ENCODE measurements around the gene TTF2. TPM values are rescaled to one million over a fixed set of nuclear protein-coding genes. Genes with fewer than 3 reads are reported as not detected.

Gene TTF2
- total and polyA plus RNA-seq, 9 of the 15 experiments (the other 6 are each of a cell fraction or from before 2014, with no cell fraction given) = 9.4 to 71.1 (median 42.1) TPM

- TF ChIP-seq, protein P1, sequence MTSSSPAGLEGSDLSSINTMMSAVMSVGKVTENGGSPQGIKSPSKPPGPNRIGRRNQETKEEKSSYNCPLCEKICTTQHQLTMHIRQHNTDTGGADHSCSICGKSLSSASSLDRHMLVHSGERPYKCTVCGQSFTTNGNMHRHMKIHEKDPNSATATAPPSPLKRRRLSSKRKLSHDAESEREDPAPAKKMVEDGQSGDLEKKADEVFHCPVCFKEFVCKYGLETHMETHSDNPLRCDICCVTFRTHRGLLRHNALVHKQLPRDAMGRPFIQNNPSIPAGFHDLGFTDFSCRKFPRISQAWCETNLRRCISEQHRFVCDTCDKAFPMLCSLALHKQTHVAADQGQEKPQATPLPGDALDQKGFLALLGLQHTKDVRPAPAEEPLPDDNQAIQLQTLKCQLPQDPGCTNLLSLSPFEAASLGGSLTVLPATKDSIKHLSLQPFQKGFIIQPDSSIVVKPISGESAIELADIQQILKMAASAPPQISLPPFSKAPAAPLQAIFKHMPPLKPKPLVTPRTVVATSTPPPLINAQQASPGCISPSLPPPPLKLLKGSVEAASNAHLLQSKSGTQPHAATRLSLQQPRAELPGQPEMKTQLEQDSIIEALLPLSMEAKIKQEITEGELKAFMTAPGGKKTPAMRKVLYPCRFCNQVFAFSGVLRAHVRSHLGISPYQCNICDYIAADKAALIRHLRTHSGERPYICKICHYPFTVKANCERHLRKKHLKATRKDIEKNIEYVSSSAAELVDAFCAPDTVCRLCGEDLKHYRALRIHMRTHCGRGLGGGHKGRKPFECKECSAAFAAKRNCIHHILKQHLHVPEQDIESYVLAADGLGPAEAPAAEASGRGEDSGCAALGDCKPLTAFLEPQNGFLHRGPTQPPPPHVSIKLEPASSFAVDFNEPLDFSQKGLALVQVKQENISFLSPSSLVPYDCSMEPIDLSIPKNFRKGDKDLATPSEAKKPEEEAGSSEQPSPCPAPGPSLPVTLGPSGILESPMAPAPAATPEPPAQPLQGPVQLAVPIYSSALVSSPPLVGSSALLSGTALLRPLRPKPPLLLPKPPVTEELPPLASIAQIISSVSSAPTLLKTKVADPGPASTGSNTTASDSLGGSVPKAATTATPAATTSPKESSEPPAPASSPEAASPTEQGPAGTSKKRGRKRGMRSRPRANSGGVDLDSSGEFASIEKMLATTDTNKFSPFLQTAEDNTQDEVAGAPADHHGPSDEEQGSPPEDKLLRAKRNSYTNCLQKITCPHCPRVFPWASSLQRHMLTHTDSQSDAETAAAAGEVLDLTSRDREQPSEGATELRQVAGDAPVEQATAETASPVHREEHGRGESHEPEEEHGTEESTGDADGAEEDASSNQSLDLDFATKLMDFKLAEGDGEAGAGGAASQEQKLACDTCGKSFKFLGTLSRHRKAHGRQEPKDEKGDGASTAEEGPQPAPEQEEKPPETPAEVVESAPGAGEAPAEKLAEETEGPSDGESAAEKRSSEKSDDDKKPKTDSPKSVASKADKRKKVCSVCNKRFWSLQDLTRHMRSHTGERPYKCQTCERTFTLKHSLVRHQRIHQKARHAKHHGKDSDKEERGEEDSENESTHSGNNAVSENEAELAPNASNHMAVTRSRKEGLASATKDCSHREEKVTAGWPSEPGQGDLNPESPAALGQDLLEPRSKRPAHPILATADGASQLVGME (CRISPR knock-in tag; IDR thresholded peaks at IDR 0.05) = no peak
- TF ChIP-seq ZNF668 (CRISPR knock-in tag; IDR thresholded peaks at IDR 0.05) = no peak
- no peak for TF ChIP-seq ETS2 (tag; IDR thresholded peaks at IDR 0.05; ENCODE audit: borderline replicate concordance, poor library complexity, severe bottlenecking)
- TF ChIP-seq NFE2L1 (tag; IDR thresholded peaks at IDR 0.05; ENCODE audit: borderline replicate concordance, low read depth) = no peak
- TF ChIP-seq, protein P2, sequence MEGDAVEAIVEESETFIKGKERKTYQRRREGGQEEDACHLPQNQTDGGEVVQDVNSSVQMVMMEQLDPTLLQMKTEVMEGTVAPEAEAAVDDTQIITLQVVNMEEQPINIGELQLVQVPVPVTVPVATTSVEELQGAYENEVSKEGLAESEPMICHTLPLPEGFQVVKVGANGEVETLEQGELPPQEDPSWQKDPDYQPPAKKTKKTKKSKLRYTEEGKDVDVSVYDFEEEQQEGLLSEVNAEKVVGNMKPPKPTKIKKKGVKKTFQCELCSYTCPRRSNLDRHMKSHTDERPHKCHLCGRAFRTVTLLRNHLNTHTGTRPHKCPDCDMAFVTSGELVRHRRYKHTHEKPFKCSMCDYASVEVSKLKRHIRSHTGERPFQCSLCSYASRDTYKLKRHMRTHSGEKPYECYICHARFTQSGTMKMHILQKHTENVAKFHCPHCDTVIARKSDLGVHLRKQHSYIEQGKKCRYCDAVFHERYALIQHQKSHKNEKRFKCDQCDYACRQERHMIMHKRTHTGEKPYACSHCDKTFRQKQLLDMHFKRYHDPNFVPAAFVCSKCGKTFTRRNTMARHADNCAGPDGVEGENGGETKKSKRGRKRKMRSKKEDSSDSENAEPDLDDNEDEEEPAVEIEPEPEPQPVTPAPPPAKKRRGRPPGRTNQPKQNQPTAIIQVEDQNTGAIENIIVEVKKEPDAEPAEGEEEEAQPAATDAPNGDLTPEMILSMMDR (IDR thresholded peaks at IDR 0.05 in 2 of 3, conservative IDR thresholded peaks at IDR 0.05 in 1 of 3; ENCODE audit: insufficient read depth in 2 of 3, low read depth in 1 of 3, low read length in 3 of 3) = no peak
- TF ChIP-seq GATAD2A (IDR thresholded peaks at IDR 0.05) = 0 out of 2 replicates have a peak, but pooled peaks have one; percentile 62
- TF ChIP-seq ZNF507 (tag; conservative IDR thresholded peaks at IDR 0.05) = no peak
- peak; percentile 22 for TF ChIP-seq HNRNPLL (IDR thresholded peaks at IDR 0.05; ENCODE audit: low read depth, low read length, poor library complexity, severe bottlenecking)
- 0 out of 2 replicates have a peak, but pooled peaks have one; percentile 2 for TF ChIP-seq ZBTB7A (IDR thresholded peaks at IDR 0.05; ENCODE audit: borderline replicate concordance, control insufficient read depth, low read depth, low read length)
- TF ChIP-seq, protein P3, sequence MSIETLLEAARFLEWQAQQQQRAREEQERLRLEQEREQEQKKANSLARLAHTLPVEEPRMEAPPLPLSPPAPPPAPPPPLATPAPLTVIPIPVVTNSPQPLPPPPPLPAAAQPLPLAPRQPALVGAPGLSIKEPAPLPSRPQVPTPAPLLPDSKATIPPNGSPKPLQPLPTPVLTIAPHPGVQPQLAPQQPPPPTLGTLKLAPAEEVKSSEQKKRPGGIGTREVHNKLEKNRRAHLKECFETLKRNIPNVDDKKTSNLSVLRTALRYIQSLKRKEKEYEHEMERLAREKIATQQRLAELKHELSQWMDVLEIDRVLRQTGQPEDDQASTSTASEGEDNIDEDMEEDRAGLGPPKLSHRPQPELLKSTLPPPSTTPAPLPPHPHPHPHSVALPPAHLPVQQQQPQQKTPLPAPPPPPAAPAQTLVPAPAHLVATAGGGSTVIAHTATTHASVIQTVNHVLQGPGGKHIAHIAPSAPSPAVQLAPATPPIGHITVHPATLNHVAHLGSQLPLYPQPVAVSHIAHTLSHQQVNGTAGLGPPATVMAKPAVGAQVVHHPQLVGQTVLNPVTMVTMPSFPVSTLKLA (conservative IDR thresholded peaks at IDR 0.05) = 0 out of 4 replicates have a peak, but pooled peaks of 1 of the 2 experiments have one; percentile 18
- no peak for TF ChIP-seq PHF21A (IDR thresholded peaks at IDR 0.05; ENCODE audit: borderline replicate concordance, low read depth)
- TF ChIP-seq ZFP36 (IDR thresholded peaks at IDR 0.05; ENCODE audit: low read depth, low read length, partially characterized antibody) = no peak
- TF ChIP-seq ARHGAP35 (IDR thresholded peaks at IDR 0.05; ENCODE audit: partially characterized antibody) = no peak
- TF ChIP-seq, protein P4, sequence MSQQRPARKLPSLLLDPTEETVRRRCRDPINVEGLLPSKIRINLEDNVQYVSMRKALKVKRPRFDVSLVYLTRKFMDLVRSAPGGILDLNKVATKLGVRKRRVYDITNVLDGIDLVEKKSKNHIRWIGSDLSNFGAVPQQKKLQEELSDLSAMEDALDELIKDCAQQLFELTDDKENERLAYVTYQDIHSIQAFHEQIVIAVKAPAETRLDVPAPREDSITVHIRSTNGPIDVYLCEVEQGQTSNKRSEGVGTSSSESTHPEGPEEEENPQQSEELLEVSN (IDR thresholded peaks at IDR 0.05; ENCODE audit: borderline replicate concordance in 1 of 2, extremely low read depth in 1 of 2, insufficient read depth in 1 of 2, insufficient read length in 1 of 2, low read depth in 1 of 2, low read length in 1 of 2, poor library complexity in 1 of 2, severe bottlenecking in 1 of 2) = no peak
- TF ChIP-seq TAF7 (tag; IDR thresholded peaks at IDR 0.05) = no peak
Measured at GRCh38 chr1:117120774-117121588, 60.9 kb downstream of the TTF2 start (continued).

Data from K562 (cell line).